GM18873 (cell line): ENCODE measurements around the gene IRS1.

Experiments used
- ATAC-seq: cut with Tn5 transposase; IDR thresholded peaks from one replicate; pipeline ENCODE4 v1.9.1; 2021; ENCODE audit warnings: mild to moderate bottlenecking, moderate library complexity, moderate number of reproducible peaks; ENCODE audit not compliant: unreplicated experiment, low FRiP score

The IRS1 gene

DNA sequence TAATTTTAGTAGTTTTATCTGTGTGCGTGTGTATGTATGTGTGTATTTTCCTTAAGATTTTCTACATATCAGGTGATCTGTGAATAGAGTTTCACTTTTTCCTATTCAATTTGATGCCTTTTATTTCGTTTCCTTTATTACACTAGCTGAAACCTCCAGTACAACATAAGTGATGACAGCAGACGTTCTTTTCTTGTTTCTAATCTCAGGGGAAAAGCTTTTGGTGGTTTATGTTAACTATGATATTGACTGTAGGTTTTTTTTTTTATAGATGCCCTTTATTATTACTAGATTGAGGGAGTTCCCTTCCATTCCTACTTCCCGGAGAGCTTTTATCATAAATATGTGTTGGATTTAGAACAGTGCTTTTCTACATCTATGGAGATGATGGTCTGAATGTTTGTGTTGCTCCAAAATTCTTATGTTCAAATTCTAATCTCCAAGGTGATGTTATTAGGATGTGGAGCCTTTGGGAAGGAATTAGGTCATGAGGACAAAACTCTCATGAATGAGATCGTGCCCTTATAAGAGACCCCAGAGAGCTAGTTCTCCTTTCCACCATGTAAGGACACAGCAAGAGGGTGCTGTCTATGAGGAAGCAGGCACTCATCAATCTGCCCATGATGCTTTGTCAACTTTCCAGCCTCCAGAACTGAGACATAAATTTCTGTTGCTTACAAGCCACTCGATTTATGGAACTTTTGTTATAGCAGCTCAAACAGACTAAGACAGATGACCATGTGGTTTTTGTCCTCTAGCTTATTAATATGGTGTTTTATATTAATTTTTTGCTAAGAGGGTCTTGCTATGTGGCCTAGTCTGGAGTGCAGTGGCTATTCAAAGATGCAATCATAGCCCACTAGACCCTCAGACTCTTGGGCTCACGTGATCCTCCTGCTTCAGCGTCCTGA lies 30.4 kb upstream of the IRS1 start:
- ATAC-seq = no peak

GRCh38 chr2:226828191-226828590 lies 28.6 kb upstream of the IRS1 start:
- ATAC-seq = no peak

DNA sequence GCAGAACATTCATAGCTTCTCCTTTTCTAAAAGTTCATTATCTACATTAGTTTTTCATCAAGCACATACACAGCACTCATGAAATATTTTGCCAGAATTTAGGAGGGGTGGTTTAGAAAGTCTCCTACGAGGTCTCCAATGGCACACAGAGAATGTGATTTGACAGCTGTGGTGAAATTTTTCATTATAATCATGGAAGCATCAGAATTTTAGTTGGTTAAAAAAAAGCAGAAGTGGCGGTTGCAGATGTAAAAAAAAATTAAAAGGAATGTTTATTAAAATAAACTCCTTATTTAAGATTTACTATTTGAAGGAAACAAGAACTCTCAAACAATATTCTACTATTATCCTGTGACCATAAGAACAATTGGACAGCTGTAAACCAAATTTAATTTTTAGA lies 25.4 kb upstream of the IRS1 start:
- ATAC-seq = no peak

DNA sequence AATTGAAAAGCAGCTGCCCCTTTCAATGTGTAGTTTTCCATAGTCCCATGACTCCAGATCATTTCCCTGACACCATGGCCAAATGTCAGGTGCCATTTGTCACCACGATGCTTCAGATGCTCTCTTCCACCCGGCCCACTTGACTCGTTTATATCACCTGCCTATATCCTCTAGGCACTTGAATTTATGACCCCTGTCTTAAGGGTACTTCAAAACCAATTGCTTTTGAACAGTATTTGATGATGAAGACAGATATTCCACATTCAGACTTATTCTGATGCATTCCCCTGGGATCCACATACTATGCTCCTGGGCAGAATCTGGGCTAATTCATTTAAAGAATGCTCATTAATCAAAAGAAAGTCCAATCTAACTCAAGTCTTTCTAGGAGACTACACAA lies 19.3 kb upstream of the IRS1 start:
- no peak for ATAC-seq

GRCh38 chr2:226813148-226813701 lies 13.6 kb upstream of the IRS1 start:
- no peak for ATAC-seq

GRCh38 chr2:226803410-226803809 lies 3.8 kb upstream of the IRS1 start:
- no peak for ATAC-seq

- no peak for ATAC-seq
These were observed 3.0 kb upstream of the IRS1 start for GRCh38 chr2:226802573-226802972.

GRCh38 chr2:226800941-226801784 lies 1.5 kb upstream of the IRS1 start:
- peak; percentile 90 for ATAC-seq

DNA sequence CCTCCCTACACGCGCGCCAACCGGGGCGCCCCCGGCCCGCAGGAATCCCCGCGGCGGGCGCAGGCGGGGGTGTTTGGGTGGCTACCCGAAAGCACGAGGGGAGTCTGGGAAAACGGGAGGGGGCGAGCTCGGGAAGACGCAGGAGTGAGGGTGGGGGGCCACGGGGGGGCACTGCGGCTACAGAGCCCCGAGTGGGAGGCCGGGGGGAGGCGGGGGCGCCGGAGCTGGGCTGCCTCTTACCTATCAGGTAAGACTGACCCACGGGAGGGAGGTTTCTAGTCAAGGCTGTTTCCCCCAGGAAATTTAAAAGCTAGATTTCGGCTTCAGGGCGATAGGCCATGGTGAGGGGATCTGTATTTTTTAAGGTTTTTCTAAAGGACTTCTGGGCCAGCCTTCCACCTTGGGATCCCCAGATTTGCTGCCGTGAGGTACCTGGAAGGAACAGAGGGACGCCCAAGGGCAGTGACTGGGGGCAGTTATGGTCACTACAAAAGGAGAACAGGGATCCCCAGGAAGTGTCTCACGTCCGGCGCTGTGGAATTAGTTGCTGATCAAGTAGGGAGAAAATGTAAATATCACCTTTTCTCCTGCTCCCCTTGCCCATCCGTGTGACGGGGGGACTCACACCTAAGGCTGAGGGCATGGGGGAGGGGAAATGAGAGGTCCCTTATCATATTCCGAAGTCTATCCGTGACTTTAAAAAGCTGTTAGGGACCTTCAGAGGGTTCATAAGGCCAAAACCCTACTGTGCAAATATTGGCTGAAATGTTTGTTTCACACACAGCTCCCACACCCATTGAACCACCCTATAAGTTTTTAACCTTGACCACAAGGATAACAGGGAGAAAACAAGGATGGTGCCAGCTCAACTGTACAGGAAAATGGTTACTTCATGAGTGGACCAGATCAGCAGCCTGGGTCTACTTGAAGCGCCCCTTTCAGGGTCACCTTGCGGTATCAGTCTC lies 638 bp upstream of the IRS1 start:
- no peak for ATAC-seq

GRCh38 chr2:226798422-226799210 lies 1.0 kb downstream of the IRS1 start:
- peak; percentile 23 for ATAC-seq

- no peak for ATAC-seq
These were observed 1.6 kb downstream of the IRS1 start for GRCh38 chr2:226797989-226798421.

DNA sequence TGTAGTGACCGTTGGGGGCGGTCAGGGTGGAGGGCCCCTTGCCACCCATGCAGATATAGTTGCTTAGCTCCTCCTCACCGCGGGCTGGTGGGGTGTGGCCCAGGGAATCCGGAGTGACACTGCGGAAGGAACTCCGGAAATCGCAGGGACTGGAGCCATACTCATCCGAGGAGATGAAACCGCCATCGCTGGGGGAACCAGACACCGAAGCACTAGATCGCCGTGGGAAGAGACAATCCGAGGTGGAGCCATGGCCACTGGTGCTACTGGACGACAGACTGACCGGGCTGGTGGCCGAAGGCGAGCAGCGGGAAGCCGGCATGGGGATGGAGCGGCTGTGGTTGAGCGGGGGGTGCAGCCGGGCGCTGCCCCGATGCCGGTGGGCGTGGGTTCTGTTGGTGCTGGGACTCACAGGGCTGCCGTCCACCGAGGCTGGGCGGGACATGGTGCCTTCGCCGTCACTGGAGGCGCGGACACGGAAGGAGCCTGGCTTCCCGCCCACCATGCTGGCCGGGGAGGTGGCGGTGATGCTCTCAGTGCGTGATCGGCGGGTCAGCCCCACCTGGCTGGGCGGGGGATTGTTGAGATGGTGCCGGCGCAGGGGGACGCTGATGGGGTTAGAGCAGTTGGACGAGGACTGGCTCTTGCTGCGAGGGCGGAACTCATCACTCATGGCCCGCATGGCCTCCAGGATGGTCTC lies 2.2 kb downstream of the IRS1 start:
- no peak for ATAC-seq

GRCh38 chr2:226796840-226797288 lies 2.8 kb downstream of the IRS1 start:
- no peak for ATAC-seq

DNA sequence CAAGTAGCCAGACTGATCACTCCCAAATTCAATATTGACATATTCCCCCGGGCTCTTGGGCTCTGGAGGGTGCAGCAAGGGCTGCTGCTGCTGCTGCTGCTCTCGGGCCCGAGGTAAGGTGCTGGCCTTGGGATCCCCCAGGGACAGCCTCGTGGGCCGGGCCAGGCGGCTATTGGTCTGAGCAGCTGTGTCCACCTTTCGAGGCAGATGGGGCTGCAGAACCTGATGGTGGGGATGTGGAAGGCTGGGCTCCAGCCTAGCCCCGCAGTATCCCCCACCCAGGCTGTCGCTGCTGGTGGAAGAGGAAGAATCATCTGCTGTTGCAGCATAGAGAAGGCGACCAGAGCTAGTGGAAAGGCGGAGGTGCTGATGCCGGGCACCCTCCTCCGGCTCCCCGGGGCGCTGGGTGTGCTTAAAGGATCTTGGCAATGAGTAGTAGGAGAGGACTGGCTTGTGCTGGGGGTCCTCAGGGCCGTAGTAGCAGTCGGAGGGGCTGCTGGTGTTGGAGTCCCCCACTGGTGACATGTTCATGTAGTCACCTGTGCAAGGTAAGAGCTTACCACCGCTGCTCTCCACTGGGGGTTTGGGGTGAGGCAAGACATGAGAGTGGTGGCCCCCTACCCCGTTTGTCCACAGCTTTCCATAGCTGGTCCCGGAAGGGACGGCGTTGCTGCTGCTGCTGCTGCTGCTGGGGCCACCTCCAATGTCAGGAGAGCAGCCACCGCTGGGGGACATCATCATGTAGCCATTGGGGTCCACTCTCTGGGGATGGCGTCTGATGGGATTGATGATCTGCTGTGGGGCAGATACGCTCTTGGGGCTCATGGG lies 3.4 kb downstream of the IRS1 start:
- ATAC-seq = no peak

DNA sequence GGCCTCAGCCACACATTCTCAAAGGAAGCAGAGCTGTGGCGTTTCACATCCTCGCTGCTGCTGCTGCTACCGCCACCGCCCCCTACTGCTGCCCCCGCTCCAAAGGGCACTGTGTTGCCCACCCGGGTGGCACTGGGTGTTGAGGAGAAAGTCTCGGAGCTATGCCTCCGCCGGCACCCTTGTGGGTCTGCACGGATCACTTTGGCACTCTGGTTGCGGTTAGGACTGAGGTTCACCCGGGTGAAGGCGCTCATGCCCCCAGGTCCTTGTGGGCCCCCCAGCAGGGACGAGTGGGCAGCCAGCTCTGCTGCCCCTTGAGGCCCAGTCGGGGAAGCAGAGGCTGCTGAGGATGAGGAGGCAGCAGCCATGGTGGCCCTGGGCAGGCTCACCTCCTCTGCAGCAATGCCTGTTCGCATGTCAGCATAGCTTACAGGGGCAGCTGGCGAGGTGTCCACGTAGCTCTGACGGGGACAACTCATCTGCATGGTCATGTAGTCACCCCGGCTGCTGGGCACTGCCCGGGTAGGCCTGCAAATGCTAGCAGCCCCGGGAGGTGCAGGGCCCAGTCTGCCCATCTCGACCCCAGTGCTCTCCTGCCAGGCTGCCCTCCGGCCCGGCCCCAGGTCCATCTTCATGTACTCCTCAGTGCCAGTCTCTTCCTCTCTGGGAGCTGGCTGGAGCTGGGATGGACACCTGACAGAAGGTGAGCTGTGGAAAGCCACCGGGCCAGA lies 4.2 kb downstream of the IRS1 start:
- no peak for ATAC-seq

DNA sequence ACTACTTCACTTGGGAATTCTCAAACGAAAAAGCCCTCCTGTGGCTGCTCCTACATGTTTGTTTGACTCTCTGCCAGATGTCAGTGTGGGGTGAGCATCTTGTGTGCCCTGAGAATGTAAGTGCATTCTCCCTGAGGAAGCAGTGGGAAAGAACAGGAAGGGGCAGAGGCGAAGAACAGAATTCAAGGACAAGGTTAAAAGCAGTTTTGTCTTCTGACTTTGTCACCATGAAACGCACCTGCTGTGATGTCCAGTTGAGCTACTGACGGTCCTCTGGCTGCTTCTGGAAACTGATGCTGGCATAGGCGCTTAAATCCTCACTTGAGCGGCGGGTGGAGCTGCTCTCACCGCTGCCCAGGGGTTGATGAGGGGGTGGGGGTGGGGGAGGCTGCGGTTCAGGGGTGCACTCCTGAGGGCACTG lies 4.9 kb downstream of the IRS1 start:
- ATAC-seq = no peak

GRCh38 chr2:226794196-226794661 lies 5.4 kb downstream of the IRS1 start:
- ATAC-seq = no peak
